Inflammatory macrophage (primary cell): Measurements from ENCODE around the gene HSF5.

ENCODE experiments used
- DNase-seq, 2 donors: peaks; one replicate each; pipeline ENCODE4 v3.0.0-alpha.2; 2020 to 2022
- total RNA-seq, 18 experiments: gene quantifications; one replicate each; lab custom pipeline; 2026; ENCODE audit warnings: mixed read lengths in 6 of 18, inconsistent platforms in 2 of 18; lab: John Stamatoyannopoulos, UW

The HSF5 gene, protein sequence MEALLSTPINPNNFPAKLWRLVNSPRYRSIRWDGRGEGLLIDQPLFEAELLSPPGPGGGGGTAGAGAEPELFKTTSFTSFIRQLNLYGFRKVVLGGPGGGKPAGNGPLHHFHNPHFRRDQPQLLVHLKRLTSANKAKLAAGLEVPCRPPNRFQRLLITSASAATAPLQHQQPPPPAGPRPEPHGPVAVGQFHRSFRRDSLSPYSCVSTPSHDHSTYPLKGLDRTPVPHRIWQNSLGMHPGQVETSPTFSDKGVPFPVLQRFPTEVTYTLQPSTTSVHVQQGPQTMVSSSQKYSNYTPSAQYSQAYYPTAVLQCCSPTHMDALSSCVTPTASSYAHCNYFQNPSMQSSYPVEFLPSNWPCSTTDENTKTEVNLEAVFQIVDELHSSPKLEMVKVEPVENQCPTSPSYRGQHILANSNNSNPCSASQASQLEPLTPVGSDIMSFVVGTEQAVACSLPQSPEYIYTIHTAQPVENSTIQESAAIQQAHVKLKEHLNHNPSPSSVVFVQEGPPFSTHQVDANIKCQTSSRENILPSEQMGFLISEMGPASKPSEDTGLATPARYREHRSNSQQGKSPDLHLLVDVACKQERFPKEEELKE
- total RNA-seq: 0 to 0.92 (median 0.08) reads per million in 18 experiments

DNA sequence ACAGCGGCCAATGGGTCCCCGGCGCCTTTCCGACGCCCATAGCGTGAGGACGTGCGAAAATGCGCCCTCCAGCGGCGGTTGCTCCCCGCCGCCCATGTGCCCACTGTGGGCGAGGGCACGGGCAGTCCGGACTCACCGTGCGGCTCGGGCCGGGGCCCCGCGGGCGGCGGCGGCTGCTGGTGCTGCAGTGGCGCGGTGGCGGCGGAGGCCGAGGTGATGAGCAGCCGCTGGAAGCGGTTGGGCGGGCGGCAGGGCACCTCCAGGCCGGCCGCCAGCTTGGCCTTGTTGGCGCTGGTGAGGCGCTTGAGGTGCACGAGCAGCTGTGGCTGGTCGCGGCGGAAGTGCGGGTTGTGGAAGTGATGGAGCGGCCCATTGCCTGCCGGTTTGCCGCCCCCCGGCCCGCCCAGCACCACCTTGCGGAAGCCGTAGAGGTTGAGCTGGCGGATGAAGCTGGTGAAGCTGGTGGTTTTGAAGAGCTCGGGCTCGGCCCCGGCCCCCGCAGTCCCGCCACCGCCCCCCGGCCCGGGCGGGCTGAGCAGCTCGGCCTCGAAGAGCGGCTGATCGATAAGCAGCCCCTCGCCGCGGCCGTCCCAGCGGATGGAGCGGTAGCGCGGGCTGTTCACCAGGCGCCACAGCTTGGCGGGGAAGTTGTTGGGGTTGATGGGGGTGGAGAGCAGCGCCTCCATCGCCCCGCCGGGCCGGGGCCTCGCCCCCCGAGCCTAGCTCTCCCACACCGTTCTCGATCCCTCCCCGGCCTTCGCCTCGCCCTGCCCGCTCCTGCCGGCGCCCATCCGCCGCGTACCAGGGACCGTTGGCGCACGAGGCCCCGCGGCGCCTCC is at the start of gene HSF5:
HSF5 (minus strand) TSS at position 820 of the 839 bp plus-strand sequence; CDS start at position 686, 134 bp downstream.
- DNase-seq: peak; percentile 41 to 44

DNA sequence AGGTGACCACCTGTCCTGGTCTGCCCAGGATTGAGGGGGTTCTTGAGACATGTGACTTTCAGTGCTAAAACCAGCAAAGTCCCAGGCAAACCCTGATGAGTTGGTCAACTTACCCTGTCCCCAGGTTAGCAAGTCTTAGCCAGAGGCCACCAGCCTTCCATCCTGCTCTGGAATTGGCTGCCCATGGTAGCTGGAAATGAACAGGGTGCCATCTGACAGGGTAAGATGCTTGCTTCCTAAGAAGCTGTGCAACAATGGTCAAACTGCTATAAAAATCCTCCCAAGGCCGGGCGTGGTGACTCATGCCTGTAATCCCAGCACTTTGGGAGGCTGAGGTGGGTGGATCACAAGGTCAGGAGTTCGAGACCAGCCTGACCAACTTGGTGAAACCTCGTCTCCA is 49.1 kb upstream of the HSF5 start:
- no peak for DNase-seq

DNA sequence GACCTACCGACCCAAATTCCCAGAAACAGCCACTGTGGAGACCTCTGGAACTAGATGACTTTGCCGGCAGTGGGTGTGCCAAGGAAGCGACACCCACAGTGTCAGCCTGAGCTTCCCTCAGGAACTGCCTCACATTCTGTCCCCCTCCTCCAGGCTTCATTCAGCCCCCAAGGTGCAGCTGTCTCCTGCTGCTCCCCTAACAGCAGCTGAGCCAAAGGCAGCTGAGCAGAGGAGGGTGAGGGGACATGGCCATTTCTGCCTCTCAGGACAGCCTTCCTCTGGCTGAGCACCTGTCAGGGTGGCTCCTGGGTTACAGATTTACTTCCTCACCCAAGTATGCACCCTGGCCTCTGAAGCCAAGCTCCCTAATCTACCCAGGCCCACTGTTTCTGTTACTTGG is 48.3 kb upstream of the HSF5 start:
- no peak for DNase-seq

DNA sequence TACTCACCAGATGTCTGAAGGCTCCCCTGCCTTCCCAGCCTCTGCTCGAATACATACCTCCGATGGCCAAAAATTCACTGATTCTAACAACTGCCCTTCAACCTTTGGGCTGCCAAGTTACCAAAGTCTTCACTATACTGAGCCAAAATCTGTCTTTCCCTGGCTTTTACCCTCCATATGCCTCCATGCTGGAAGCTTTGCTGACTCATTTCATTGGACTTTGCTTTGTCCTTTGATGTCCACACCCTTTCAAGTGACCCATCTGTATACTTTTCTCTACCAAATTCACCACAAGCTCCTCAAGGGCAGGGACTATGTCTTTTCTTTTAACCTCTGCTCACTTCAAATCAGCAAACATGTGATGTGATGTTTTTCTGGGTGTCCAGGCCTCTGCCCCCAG is 47.2 kb upstream of the HSF5 start:
- DNase-seq: no peak

DNA sequence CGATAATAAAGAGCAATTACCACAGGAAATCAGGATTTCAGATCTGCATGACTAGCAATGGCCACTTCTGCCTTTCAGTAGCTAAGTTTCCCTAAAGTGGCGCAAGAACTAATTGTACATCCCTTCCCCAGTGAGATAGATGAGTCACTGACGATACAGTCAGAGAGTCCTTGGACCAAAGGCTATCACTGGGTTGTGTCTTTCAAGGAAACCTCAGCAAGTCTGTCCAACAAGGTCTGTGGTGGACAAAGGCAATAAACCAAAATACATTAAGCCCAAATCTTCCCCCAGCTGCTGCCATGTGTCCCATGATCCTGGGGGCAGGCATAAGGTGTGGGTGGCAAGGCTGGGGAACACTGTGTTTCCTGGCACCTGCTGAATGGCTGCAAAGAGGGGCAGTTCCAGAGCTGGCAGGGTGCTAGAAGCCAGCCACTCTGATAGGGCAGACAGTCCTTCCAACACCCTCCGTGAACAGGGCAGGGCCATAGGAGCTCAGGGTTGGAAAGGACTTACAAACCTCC is 46.8 kb upstream of the HSF5 start:
- DNase-seq: peak; percentile 88 to 89

DNA sequence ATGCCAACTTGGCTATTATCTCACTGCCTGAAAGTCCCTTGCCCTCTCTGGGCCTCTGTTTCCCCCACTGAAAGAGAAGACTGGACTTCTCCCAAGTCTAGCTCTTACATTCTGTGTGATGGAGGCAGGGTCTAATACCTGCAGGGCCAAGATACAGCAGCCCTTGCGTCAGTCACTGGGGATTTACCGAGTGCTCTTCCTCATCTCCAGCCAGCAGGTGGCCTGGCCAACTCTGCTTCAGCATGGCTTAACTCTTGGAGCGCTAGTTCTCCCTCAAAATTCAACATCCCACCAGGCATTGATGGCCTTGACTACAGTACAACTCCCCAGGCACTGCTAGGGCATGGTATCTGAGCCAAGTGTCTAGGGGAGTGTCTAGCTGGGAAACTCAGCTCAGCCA is 46.1 kb upstream of the HSF5 start:
- DNase-seq: no peak

DNA sequence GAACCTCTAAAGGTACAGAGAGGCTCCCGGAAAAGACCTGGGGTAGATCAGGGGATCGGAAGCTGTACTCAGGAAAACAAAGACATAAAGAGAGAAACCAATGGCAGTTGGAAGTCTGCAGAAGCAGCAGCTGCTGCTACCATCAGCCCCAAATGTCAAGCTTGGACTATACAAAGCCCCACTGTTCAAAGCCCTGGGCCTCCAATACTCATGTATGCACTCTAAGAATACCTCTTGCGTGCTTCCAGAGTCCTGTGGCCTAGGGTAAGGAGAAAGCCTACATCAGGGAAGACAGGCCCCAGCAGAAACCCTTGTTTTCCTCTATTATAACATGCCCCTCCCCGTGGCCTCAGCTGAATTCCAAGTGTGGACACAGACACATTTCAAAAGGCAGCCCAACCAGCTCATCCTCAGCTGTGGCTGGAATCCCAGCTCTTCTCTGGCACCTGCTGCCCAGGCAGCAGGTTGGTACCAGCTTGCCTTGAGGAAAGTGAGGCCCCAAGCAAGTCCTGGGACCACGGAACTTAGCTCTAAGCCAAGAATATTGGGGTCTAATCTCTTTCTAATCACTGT is 45.5 kb upstream of the HSF5 start:
- no peak for DNase-seq

DNA sequence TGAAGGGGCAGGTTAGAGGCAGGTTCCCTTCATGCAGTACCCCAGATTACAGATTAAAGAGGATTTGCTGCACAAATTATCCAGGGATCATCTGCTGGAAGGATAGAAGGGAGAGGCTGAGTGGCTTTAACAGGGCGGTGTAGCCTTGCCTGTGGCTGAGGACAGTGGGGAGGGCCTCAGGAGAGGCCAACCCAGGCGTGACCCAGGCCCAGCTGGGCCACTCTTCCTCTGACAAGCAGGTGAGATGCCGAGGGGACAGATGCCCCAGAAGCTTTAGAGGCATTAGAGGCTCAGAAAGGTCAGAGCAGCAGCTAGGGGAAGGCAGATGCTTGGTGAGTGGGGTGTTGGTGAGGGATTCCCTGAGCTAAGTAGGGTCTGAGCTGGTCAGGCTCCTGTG is 44.3 kb upstream of the HSF5 start:
- no peak for DNase-seq

DNA sequence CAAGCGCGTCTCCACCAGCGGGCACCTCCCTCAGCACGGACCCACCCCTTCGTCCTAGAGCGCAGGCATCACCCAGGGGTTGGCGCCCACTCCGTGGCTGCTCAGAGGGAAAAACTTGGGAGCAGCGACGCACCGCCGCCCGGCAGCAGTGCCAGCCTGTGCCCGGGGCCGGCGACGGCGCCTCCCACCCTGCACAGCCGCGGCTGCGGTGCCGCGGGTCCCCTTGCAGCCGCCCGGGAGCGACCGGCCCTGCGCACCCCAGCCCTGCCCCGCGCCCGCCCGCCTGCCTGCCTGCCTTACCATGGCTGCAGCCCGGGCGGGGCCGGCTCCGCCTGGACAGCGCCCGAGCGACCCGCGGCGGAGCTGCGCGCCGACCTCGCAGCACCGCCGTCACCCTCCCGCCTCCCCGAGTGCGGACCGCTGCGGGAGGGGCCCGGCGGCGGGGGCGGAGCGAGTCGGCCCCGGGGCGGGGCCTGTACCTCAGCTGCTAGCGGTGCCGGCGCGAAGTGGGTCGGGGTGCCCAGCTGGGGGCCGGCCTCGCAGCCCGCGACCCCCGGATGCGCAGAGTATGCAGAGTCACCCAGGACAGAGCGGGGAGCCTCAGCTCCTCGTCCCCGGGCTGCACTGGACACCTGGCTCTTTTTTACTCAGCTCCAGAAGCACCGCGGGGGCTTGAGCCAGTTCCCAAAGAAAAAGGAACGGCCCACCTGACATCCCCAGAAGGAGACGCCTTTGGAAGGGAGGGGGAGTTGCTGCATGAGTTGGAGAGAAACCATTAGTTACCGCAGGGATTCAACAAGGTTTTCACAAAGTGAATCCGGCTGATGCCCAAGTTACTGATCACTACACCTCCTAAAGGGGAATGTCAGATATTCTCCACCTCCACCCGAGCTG is 43.7 kb upstream of the HSF5 start:
- peak; percentile 32 to 49 for DNase-seq

DNA sequence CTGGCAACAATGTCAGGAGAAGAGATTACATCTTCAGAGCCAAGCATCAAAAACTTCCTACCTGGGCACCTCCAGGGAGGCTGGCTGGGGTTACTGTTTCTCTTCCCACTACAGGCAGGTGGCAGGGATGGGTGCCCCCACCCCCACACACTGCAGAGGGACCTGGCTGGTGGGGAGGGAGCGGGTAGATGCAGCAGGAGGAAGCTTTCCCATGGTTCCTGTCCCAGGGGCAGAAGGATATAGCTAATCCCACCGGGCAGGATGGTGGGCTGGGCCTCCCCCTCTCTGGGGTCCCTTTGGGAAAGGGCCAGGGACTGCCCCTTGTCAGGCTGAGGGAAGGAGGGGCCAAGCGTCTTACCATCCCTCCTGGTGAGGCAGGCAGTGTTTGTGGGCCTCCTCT is 42.9 kb upstream of the HSF5 start:
- DNase-seq: no peak

DNA sequence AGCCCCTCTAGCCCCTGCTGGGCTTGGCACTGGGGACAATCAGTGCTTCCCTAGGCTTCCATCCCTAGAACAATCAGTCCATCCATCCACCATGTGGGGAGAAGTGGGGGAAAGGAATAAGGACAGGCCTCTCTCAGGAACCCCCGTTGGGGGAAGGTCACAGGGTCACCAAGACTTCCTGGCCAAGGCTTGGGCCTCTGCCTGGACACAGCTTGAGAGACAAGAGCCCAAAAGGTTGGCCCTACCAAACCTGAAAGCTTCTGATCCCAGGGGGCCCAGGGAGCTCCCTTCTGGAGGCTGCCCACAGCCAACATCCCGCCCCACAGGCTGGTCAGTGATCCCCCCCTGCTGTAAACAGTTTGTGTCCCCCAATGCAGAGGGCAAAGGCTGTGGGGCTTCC is 42.4 kb upstream of the HSF5 start:
- DNase-seq: no peak

DNA sequence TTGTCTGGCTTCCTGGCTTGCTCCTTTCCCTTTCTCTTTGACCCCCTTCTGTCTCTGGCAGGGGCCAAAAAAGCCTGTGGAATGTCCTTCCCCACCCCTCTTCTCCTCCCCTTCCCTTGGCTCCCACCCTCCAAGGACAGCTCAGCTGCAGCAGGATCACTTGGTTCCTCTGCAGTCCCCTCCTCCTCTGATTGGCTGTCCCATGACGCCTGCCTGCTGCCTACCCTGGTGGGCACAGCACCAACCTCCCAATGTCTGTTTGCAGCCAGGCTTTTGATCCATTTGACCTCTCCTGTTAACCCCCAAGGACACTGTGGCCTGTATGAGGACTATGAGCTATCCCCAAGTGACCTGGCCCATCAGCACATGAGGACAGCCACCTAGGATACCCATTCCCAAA is 41.1 kb upstream of the HSF5 start:
- DNase-seq: no peak

DNA sequence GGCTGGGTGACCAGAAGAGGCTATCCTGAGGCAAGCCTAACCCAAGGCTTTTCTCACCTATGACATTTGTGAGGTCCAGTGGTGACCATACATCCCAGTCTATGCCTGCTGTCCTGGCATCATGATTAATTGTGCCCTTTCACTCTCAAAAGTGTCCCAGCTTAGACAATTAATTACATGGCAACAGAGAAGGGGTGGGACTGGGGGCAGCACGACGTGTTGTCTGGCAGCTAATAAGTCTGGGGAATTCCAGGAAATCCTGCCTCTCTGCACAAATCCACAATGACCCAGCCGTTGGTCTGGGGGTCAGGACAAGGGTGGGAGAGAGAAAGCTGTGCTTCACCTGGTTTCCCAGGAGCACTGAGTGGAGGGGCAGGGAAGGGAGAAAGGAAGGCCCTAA is 40.2 kb upstream of the HSF5 start:
- no peak for DNase-seq

DNA sequence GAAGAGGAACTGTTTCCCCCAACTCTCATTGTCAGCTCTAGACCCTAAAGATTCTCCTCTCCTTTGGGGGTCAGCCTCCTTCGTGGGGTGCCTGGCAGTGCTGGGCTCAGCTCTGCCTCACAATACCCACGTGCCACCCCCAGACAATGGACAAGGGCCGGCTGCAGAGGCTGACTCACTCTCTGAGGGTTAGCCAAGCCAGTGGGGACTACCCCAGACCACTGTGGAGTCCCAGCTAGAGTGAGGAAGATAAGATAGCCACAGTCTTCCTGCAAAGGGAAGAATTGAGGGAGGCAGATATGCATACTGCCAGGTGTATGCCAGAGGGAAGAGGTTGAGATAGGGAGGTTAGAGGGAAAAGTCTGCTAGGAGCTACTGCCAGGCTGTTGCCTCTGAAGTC is 39.7 kb upstream of the HSF5 start:
- no peak for DNase-seq

DNA sequence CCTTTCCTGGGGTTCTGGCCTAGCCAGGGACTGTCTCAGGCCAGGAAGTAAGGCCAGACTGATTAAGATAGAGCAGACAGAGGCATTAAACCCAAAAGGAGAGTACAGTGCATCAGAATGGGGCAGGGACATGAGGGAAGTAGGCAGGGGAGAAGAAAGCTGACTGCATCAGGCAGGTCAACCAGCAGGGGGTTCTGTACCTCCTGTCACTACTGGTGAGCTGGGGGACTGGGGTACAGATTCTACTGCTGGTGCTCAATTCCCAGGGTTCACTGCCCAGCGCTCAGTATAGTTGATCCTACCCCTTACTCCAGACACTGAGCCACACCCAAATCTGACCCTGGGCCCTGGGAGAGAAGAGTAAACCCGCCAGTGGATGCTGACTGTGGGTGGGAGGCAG is 39.1 kb upstream of the HSF5 start:
- peak; percentile 8 to 11 for DNase-seq

DNA sequence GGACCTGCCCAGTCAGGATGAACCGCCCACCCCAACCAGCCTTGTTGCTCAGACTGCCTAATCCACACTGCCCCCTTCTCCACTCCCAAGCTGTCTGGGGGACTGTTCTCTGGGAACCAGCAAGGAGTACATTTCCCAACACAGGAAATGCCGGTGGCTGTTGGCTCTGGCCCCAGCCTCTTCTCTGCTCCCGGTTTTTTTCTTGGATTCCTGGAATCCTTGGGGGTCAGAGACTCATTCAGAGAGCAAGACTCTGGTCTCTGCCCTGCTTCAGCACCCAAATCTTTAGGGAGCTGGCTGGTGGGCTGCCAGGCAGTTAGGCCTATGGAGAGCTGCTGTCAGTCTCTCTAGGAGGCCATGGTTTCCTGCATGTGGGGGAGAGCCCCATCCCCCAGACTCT is 37.0 kb upstream of the HSF5 start:
- no peak for DNase-seq

DNA sequence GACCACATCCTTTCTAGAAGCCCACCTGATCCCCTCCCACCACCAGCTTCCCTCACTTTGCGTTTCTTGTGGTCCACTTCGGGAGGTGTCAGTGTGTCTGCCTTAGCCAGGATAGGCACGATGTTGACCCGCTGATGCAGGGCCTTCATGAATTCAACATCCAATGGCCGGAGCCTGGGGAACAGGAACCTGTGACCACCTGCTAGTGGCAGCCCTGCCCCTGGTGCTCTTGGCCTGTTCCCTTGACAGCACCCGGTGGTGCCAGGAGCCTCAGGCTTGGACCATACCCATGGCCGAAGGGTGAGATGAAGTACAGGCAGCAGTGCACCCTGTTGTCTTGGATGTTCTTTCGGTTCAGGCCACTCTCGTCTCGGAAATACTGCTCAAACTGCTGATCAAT is 33.5 kb upstream of the HSF5 start:
- no peak for DNase-seq

DNA sequence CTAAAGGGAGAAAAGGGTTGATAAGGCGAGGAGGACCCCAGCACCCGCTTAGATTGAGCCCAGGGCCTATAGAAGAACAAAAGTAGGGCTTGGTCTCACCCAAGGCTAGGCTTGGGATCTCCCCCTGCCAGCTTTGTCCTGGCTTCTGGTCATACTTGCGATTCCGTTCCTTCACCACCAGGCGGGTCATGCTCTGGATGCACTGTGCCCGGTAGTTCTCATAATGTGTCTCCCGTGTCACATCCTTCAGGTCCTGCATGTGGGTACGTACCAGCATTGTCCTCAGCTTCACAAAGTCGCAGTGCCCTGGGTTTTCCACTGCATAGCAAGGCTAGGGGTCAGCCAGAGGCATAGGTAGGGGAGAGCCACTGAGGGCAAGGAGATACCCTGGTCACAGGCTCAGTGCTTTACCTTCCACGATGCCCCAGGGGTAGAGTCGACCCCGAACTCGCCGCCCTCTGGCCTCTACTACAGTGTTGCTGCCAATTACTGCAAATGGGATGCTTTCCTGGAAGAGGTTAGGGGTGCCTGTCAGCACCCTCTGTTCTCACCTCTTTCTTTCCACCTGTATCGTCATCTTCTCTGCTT is 32.7 kb upstream of the HSF5 start:
- DNase-seq: peak; percentile 33 to 42

DNA sequence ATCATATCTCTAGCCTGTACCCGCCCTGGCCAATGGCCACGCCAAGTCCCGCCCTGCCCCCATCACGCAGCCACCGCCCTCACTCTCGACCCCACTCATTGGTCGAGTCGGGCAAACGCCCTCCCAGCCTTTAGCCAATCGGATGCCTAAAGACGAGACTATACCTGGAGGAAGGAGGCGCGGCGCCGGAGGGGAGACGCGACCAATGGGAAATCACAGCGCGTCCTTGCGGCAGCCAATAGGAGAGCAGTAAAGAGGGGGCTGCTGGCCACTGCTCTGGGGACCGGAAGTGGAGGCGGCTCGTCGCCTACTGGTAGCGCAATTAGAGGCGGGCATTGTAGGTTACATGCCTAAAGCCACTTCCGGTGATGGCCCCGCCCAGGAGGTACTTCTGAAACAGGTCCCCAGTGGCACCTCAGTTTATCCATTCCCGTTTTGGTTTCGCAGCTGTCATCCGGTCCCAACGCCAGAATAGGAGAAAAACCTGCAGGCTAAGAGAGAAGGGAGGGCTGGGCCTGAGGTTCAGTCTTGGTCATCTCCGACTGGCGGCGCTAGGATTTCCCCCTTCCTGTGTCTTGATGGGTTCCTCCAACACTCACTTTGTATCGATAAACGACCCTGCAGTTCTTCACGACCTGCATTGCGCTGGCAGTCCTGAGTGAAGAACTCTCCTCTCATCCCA is 29.9 kb upstream of the HSF5 start:
- peak; percentile 100 for DNase-seq

DNA sequence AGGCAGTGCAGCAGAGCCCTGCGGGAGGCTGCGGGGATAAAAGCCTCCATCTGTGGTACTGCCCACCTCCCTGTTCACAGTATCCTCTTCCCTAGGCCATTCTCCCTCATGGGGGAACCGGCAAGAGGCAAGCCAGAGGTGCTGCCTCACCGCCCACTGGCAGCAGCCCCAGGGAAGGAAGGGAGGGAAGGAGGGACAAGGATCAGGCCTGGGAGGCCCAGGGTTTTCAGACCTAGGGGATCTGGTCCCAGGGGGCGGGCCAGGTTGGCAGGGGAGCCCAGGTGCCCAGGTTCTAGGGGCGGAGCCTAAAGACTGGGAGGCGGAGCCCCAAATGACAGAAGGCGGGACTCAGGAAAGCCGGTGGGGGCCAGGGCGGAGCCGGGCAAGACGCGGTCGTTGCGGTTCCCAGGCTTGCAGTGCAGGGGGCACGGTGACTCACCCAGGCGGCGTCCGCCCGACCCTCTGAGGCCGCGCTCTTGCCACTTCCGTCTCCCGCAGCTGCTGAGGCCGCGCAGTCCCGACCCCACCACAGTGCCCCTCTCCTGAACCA is 29.2 kb upstream of the HSF5 start:
- DNase-seq: no peak
